T1000 (cell line): Measurements from ENCODE around the gene DNPEP.
A peak's percentile ranks its signal among the peaks of the same experiment; 100 is the strongest.
"Not testable (repeated sequence)": the region's sequence is repeated elsewhere in the genome, so short reads cannot be mapped to it uniquely, and the experiment has no call there.

Experiments
- DNase-seq: peaks from one replicate; lab custom pipeline; 2025; ENCODE audit warnings: mixed read lengths; lab: John Stamatoyannopoulos, UW

The DNPEP gene

DNA sequence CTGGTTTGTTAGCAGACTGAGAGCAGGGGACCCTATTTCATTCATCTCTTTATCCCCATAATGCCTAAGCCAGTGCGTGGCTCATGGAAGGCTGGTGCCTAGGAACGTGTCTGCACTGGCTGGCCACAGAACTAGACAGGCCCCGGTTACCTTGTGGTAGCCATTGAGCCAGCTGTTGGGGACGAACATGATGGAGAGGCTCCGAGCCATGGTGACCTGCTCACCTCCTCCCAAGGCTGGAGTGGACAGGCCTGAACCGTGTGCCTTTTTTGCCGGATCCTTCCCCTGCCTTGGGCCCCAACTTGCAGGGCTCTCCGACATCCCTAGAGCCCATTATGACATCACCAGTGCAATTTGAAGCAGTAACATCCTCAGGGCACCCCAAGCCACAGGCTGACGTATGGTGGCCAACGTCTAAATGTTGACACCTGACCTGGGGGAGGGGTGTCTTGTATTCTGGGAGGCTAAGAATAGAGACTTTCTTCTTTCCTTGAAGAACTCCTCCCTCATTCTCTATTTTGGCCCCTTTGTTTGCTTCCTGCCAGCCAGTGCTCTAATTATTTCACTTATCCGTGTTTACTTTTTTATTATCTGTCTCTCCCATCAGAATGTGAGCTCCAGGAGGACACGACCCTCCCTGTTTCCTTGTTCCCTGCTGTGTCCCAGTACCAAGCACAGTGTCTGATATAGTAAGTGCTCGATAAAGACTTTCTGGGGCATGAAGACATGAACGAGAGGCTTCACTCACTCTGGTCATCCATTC, 12.2 kb upstream of the DNPEP start:
- no peak for DNase-seq

DNA sequence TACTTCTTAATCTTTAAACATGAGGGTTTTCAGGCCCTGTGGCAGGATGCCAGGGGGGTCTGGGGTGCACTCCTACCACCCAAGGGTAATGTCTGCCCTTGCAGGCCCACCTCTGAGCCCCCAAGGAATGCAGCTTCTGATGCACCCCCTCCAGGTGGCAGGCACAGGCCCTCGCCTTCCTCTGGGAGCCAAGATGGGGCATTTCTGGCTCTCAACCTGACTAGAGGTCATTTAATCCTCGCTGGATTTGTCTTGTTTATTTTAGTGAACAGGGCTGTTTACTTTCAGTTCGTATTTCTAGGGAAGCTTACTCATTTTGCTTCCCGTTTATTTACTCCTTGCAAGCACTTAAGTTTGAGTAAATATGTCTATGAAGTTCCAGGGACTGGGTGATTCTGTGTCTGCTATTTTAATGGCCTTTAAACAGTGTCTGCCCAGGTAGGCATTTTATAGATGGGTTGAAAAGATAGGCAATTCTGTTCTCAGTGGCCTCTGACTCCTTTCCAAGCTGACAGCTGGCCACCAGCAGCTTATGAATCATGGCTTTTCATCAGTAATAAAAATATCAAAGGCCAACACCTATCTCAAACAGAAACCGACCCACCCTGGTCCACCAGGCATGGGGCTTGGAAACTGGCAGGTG, 11.1 kb upstream of the DNPEP start:
- DNase-seq: no peak

DNA sequence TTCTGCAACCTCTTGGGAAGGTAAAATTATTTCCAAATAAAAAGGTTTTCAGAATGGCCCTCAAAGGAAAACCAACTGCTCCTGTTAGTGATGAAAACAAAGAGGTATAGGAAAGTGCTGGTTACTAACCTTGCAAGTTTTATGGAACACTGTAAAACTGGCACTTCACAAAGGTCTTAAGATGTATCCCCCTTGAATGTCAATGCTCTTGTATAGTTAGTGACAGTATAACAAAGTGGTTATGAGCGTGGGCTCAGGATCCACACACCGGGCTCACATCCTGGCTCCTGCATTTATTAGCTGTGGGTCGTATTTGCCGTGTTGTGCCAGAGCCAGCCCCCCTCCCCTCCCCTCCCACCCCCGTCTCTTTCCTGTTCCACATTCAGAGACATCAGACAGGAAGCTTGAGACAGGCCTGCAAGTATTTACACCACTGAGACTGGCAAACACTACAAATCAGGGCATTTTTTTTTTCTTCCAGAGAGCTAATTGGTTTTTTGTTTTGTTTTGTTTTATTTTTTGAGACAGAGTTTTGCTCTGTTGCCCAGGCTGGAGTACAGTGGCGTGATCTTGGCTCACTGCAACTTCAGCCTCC, 9.2 kb upstream of the DNPEP start:
- no peak for DNase-seq

DNA sequence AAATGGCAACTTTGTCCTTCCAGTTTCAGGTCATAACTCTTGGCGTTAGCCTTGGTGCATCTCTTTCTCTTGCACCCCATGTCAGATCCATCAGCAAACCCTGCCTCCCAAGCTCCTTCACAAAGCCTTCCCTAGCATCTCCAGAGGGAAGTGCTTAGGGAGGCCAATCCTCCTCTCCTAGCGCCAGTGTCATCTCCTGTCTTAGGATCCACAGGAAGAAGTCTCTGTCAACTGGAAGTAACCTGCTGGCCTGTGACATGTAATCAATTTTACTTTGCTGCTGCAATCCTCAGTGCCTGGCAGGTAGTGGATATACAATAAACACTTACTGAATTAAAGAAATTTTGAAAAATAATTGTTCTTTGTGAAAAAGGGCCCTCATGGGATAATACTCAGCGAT, 7.9 kb upstream of the DNPEP start:
- DNase-seq: no peak

DNA sequence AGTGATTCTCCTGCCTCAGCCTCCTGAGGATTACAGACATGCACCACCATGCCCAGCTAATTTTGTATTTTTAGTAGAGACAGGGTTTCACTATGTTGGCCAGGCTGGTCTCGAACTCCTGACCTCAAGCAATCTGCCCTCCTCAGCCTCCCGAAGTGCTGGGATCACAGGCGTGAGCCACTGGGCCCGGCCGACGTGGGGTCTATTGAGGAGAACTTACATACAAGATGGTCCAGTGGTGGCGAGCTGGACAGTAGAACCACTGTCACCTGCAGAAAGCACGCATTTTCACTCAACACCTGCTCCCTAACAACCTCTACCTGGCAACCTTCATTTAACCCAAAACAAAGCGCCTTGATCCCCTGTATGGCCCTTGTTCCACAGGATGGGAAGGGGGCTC, 7.3 kb upstream of the DNPEP start:
- DNase-seq: not testable (repeated sequence)

DNA sequence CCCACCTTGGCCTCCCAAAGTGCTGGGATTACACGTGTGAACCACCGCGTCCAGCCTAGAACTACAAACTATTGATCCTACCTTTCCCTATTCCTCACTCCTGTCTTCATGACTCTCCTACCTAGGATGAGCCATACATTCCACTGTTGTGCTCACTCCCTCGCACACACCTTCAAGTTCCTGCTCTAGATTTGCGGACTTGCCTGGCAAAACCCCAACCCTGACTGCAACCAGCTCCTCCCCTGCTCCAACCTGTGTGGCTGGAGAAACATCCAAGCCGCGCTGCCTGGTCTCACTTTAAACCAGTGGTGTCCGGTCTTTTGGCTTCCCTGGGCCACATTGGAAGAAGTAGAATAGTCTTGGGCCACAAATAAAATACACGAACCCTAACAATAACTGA, 5.0 kb upstream of the DNPEP start:
- no peak for DNase-seq

DNA sequence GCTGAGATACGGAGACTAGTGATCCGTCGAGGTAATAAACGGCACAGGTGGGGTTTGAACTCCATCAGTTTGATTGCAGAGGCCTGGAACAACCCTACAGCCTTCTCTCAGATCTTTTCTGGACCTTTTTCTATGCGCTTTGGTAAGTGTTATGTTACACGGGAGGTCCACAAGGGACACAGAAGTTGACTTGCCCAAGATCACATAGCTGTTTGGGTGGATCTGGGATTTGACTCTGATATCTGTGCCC, 1.1 kb upstream of the DNPEP start:
- no peak for DNase-seq

DNA sequence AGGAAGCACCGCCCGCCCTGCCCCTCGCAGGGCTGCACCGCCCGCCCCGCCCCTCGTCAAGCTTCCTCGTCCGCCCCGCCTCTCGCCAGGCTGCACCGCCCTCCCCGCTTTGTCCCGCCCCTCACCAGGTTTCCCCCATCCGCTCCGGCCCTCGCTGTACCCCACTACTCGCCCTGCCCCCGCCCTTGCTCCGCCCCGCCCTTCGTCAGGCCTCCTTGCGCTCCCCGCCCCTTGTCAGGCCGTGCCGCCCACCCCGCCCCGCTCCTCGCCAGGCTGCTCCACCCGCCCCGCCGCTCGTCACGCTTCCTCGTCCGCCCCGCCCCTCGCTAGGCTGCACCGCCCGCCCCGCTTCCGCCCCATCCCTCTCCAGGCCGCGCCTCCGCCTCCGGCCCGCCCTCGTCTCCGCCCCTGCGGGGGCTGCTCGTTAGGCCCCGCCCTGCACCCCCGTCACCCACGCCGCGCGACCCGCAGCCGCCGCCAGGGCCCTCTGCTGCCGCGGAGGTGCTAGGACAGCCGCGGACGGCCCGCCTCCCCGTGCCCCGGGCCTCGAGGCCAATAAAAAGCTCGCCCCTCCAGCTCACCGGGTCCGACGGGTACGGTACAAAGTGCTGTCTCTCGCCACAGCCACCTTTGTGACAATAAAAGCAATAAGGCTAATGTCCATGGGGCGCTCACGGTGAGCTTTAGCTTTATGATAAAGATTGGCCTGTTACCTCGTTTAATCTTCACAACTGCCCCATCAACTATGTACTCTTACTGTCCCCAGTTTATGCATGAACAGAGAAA, 602 bp upstream of the DNPEP start:
- DNase-seq: peak; percentile 95

DNA sequence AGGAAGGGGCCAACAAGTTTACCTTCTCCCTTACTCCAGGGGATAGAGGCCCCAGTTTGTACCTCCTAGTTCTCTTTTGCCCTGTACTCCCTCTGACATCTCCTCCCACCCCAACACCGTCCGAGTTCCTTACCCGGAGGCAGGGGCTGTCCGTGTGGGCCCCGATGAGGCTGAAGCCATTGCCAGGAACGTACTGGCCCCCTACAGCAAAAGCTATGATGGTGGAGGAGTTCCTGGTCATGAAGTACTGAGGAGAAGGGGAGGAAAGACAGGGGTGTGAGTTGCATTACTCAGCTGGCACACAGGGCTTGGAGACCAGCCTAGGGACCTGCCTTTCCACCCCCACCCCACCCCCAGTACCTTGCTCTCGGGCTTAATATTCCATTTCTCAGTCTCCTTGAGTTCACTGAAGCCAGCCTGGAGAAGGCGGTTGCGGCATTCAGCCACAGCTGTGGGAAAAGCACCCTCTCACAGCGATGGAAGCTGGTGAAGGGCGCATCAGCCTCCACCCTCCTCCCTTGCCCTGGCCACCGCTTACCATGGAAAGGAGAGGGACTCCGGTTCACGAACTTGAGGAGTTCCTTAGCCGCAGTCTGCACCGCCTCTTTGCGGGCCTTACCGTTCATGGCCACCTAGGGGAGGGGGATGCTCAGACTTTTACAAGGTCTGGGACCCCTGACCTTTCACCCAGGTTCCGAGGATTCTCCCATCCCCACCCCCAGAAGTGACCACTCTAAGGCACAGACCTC, 1.0 kb downstream of the DNPEP start:
- no peak for DNase-seq

DNA sequence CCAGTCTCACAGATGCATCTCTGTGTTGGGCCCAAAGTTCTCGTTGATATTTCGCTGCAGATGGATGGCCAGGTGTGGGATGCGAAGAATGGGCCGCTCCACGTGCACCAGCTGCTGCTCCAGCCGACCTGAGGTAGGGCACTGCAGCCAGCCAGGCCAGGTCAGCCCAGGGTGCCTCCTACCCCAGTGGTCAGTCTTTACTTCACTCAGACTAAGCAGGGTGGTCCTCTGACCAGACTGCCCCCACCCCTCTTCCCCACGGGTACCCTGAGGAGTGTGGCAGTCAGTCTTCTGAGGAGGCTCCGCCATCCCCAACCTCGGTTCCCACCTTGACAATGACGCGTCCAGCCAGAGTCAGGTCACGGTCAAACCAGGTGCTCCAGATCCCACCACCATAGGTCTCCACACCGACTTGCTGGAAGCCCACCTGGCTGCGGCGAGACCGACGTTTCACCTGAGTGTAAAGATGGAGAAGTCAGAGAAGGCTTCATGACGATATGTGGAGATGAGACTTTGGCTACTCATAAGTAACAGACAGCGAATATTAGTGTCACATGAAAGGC, 1.7 kb downstream of the DNPEP start:
- DNase-seq: no peak

DNA sequence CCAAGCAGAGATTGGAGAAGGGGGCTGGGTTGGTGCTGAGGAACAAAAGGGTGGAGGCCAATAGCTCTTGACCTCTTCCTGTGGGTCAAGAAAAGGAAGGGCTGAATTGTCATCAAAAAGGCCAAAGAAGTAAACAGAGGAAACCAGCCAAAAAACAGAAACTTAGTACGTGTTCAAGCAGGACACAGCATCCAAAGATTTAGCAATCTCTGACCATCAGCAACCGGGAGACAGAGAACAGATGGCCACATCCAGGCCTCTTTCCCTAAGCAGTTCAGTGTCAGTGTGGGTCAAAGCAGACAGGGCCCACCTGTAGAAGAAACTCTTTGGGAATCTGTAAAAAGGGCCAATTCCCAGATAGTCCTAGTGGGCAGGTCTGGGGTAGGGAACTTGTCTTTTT, 2.9 kb downstream of the DNPEP start:
- no peak for DNase-seq

DNA sequence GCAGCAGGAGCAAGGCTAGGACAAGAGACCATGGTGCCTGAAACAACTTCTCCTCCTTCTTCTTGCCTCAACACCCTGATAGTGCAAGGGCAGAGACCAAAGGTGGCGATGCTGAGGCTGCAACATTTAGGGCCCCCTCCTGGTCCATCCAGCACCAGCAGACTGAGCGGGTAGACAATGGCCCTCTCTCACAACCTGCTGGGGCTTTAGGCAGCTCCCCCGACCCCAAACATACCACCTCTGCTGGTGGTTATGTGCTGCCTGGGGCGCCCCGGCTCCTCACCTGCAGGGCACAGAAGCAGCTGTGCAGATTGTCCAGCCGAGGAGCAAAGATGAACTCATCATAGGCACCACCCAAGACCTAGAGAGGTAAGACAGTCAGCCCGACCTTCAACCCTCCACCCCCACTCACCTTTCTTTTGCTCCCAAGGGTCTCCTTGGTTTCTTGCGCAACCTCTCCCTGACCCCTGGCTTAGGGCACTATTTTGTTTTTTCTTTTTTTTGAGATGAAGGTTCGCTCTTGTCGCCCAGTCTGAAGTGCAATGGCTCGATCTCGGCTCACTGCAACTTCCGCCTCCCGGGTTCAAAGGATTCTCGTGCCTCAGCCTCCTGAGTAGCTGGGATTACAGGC, 3.5 kb downstream of the DNPEP start:
- DNase-seq: no peak

DNA sequence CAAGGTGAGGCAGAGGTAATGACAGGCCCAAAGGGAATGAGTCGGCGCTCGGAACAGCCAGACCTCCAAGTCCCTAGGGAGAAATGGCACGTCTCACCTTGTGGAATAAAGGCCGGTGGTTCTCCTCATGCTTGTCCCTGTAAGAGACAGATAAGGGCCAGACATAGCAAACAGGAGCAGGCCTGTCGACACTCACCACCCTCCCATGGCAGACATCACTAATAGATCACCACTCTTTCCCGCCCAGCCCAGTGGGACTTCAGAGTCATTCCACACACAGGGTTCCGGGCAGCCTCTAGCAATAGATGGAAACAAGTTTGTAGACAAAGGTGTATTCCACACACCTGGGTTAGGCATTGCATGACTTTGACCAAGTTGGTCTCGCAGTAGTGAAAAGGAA, 6.3 kb downstream of the DNPEP start:
- no peak for DNase-seq

DNA sequence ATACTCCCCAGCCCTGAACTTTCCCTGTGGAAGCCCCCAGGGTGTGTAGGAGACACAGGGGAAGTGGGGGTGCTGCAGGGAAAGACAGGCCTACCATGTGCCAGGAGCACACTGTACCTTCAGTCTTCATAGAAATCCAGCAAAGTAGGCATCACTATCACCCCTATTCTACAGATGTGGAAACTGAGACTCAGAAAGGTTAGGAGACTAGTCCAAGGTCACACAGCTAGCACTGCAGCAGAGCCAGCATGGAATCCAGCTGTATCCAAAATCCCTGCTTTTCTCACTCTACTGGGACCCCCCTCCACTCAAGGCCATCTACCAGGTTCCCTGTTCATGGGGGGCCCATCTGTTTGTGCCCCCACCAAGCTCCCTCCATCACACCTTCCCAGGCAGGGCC, 6.8 kb downstream of the DNPEP start:
- no peak for DNase-seq

DNA sequence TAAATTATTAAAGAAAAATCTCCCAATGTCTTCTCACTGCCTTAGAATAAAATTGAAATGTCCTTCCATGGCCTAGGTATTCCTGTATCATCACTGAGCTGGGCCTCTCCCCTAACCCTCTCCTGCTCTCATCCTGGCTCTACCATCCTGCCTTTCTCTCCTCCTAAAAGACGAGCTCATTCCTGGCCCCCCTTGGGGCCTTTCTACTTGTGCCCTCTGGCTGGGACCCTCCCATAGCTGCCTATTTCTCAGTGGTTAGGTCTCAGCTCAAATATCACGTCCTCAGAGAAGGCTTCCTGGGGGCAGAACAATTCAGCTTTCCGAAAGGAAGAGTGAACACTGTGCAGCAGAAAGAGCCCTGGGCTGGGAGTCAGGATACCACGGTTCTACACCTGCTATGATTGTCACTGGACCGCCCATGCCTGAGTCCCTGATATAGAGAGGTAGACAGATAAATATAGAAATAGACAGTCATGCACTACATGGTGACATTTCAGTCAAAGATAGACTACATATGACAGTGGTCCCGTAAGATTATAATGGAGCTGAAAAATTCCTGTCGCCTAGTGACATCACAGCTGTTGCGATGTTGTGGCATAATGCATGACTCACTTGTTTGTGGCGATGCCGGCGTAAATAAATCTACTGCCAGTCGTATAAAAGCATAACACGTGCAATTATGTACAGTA, 9.4 kb downstream of the DNPEP start:
- DNase-seq: no peak

DNA sequence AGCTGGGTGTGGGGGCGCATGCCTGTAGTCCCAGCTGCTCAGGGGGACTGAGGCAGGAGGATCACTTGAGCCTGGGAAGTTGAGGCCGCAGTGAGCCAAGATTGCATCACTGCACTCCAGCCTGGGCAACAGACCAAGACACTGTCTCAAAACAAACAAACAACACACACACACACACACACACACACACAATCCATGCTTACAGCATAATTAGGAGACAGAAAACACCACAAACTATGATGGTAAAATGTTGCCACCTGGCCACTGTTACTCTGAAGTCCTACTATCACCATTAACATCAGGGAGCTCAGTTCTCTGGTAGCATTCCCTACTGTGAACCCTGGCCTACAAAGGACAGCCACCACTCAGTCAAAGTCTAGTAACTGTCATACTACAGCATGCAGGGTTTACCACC, 18.3 kb downstream of the DNPEP start:
- DNase-seq: no peak

DNA sequence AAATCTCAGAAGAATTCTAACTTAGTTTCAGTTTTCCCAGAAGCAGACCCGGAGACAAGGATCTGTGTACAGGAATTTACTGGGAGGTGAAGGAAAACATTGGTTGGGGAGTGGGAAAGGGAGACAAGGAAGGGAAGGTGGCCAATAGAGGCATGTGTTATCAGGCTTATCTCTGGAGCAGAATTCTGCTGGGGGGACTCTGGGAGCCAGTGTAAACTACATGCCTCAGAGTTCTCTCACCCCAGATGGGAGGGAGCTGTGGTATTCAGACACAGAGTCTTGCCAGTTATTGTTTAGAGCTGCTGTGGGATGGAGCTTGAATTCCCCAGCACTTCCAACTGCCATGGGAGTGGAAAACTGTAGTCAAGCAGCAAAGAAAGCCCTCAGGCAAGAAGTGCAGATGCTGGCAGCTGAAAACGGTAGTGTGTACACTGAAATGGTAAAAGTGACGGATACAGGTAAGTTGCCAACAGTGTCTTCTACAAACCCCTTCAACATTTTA, 19.0 kb downstream of the DNPEP start:
- DNase-seq: no peak

DNA sequence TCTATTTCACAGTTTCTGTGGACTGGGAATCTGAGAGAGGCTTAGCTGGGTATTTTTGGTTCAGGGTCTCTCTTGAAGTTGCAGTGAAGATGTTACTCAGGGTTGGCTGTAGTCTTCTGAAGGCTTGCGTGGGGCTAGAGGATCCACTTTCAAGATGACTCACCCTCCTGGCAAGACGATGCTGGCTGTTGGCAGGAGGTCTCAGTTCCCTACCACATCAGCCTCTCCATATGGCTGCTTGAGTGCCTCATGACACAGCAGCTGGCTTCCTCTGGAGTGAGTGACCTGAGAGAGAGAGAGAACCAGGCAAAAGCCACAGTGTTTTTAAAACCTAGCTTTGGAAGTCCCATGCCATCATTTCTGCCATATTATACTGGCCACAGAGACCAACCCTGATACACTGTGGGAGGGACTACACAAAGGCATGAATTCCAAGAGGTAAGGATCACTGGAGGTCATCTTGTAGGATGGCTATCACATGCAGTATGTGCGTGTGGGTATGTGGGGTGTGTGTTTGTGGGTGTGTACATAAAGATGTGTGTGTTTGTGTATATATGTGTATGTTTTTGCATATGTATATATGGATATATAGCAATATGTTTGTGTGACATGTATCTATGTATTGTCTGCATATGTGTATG, 25.1 kb downstream of the DNPEP start:
- peak; percentile 45 for DNase-seq

DNA sequence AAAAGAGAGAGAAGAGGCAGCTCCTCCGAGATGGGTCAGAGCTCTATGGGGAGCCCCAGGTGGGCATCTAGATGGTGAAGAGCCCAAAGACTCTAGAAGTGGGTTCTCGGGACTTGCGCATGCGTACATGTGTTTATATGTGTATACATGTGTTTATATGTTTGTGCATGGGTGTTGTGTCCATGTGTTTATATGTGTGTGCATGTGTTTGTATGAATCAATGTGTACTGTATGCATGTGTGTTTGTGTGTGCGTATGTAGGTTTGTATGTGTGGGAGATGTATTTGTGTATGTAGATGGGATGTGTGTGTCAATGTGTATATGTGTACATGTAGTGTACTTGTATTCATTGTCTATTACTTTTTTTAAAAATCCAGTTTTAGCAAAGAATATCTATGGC, 25.6 kb downstream of the DNPEP start:
- no peak for DNase-seq
